H1 (cell line): ENCODE data around the gene PACSIN1. TPM values are rescaled to one million over a fixed set of nuclear protein-coding genes. Genes with fewer than 3 reads are reported as not detected.
A peak's percentile ranks its signal among the peaks of the same experiment; 100 is the strongest.

Experiments used
- EGR1 ChIP-seq: IDR thresholded peaks from 2 replicates; pipeline ENCODE4 v1.6.1; 2011; ENCODE audit warnings: low read depth, low read length, borderline replicate concordance
- SP4 ChIP-seq: IDR thresholded peaks from 2 replicates; pipeline ENCODE4 v1.6.1; 2012; ENCODE audit warnings: low read length, inconsistent platforms
- polyA plus RNA-seq, 7 experiments: library from polyadenylated mRNA; depleted of rRNA in 3 of 7; stranded (reverse) in 5 of 7; unstranded in 2 of 7; fragments of >200 nt in 5 of 7; fragments of 200-250 nt in 2 of 7; gene quantifications; 1 replicate in 5 of 7; 2 replicates in 1 of 7; 4 replicates in 1 of 7; pipeline versions ENCODE4 v1.2.1 to v1.2.3, GENCODE V29; 2011 to 2013; ENCODE audit warnings: missing spikeins in 2 of 7, mixed read lengths in 2 of 7
- total RNA-seq: library from RNA; stranded (reverse); fragmentation: NEBNext Ultra II Directional; extraction: Animal tissue kit (Norgen Biotek cat#: 25700); gene quantifications from 2 replicates; pipeline ENCODE4 v1.2.1, GENCODE V29; 2021

PACSIN1 gene
- total and polyA plus RNA-seq, 2 of the 8 experiments (the other 6 are each of a cell fraction or from before 2014, with no cell fraction given) = 5.9 to 11.1 TPM

GRCh38 chr6:34575326-34575725 is 109.5 kb downstream of the PACSIN1 start (continued):
- TF ChIP-seq EGR1 (peak; percentile 79), SP4 (no peak)
